ENCODE measurements around the gene DTX4. TPM values are rescaled to one million over a fixed set of nuclear protein-coding genes. Genes with fewer than 3 reads are reported as not detected.
A peak's percentile ranks its signal among the peaks of the same experiment; 100 is the strongest.
"Not testable (repeated sequence)": the region's sequence is repeated elsewhere in the genome, so short reads cannot be mapped to it uniquely, and the experiment has no call there.

The DTX4 gene
- total RNA-seq = 26.2 and 27.5 TPM in 2 replicates
- 13.6 and 15.4 TPM in 2 replicates for polyA plus RNA-seq

DNA sequence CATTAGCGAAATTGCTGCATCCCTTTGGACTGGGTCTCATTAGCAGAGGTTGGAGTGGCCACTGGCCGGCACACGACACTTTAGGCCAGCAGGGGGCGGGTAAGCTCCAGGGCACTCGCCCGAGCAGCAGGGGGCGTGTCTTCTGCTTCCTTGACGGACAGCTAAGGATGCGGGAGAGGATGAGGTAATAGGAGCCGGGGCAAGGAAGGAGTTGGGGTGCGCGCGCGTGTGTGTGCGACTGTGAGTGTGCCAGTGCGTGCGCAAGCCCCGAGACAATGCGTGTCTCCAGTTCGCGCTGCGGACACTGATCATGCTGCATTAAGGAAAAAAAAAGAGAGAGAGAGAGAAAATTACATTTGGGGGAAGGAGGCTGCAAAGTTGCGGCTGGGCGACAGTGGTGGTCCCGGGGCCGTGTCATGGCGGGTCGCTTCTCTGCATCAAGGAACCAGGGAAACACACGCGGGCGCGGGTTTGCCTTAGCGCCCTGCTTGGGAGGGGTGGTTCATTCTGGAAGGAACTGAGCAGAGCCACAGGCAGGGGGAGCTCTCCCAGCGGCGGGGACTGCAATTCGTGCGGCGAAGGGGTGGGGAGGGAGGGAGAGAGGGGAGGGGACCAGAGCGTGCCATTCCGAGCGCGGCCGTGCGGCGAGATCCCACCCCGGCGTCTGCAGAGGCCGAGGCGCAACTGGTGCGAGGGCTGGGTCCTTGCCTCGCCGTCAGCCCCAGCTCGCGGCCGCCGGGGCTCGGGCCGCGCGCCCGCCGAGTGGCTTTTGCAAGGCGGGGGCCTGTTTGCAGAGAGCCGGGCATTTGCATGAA is at the start of gene DTX4:
TSS of gene DTX4 (plus strand) at position 625 of the 815 bp plus-strand sequence. CDS start 464 bp downstream, outside the sequence.
- WGBS (ENCODE audit: low lambda C conversion rate, missing lambda C conversion rate) = under 1% methylated on average over 53 of the region's 64 CpGs
- Histone ChIP-seq H3K79me2 (peaks cover 27% of the 10 kb centered on the region), H3K4me3 (peak within 1 kb of the TSS; percentile 94), H2AFZ (peak within 1 kb of the TSS; percentile 92), H3K36me3 (replicated peaks; ENCODE audit: insufficient read depth, low read depth) (no peaks in the 10 kb centered on the region), H3K4me1 (ENCODE audit: insufficient read depth) (peaks cover 17% of the 10 kb centered on the region), H3K9me3 (ENCODE audit: low read depth) (no peaks in the 10 kb centered on the region), H4K20me1 (ENCODE audit: insufficient read depth, poor library complexity, severe bottlenecking) (no peaks in the 10 kb centered on the region), H3K9me2 (replicated peaks; ENCODE audit: insufficient read depth) (no peaks in the 10 kb centered on the region), H3K27ac (peak within 1 kb of the TSS; percentile 95), H3K4me2 (peak within 1 kb of the TSS; percentile 100), H3K27me3 (no peaks in the 10 kb centered on the region)
- peak; percentile 96 for DNase-seq (ENCODE audit: low spot score)
- TF ChIP-seq, protein P1, sequence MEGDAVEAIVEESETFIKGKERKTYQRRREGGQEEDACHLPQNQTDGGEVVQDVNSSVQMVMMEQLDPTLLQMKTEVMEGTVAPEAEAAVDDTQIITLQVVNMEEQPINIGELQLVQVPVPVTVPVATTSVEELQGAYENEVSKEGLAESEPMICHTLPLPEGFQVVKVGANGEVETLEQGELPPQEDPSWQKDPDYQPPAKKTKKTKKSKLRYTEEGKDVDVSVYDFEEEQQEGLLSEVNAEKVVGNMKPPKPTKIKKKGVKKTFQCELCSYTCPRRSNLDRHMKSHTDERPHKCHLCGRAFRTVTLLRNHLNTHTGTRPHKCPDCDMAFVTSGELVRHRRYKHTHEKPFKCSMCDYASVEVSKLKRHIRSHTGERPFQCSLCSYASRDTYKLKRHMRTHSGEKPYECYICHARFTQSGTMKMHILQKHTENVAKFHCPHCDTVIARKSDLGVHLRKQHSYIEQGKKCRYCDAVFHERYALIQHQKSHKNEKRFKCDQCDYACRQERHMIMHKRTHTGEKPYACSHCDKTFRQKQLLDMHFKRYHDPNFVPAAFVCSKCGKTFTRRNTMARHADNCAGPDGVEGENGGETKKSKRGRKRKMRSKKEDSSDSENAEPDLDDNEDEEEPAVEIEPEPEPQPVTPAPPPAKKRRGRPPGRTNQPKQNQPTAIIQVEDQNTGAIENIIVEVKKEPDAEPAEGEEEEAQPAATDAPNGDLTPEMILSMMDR (IDR thresholded peaks at IDR 0.05; ENCODE audit: poor library complexity) = peak; percentile 95
- no peak for TF ChIP-seq EZH2 (IDR thresholded peaks at IDR 0.05; ENCODE audit: borderline replicate concordance)

GRCh38 chr11:59135648-59136461 is 36.1 kb upstream of the DTX4 start:
- Histone ChIP-seq H3K9me2 (replicated peaks; ENCODE audit: insufficient read depth) (no peaks in the 10 kb centered on the region), H3K4me1 (ENCODE audit: insufficient read depth) (no peaks in the 10 kb centered on the region), H3K4me2 (peak overlapping the region; percentile 81), H3K27ac (peak overlapping the region; percentile 88), H3K27me3 (no peaks in the 10 kb centered on the region), H3K36me3 (replicated peaks; ENCODE audit: insufficient read depth, low read depth) (no peaks in the 10 kb centered on the region), H3K79me2 (no peaks in the 10 kb centered on the region), H4K20me1 (ENCODE audit: insufficient read depth, poor library complexity, severe bottlenecking) (no peaks in the 10 kb centered on the region), H3K4me3 (no peak overlapping the region), H3K9me3 (ENCODE audit: low read depth) (no peaks in the 10 kb centered on the region), H2AFZ (peak overlapping the region; percentile 85)
- TF ChIP-seq EZH2phosphoT487 (IDR thresholded peaks at IDR 0.05; ENCODE audit: low read depth, severe bottlenecking, unreplicated experiment) (no peak), EZH2 (IDR thresholded peaks at IDR 0.05; ENCODE audit: borderline replicate concordance) (no peak)
- TF ChIP-seq, protein P1 (IDR thresholded peaks at IDR 0.05; ENCODE audit: poor library complexity) = peak; percentile 99
- DNase-seq (ENCODE audit: low spot score) = peak; percentile 91
- WGBS (ENCODE audit: low lambda C conversion rate, missing lambda C conversion rate) = 17% methylated on average over 20 of the region's 20 CpGs

DNA sequence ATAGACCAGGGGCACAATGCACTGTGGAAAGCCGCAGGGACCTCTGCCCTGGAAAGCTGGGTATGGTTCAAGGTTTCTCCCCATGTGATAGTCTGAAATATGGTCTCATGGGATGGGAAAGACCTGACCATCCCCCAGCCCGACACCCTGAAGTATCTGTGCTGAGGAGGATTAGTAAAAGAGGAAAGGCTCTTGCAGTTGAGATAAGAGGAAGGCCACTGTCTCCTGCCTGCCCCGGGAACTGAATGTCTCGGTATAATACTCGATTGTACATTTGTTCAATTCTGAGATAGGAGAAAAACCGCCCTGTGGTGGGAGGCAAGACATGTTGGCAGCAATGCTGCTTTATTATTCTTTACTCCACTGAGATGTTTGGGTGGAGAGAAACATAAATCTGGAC is 35.4 kb upstream of the DTX4 start:
- Histone ChIP-seq H3K4me2 (peak overlapping the region; percentile 81), H3K27ac (peak overlapping the region; percentile 88), H2AFZ (peak overlapping the region; percentile 85)
- not testable (repeated sequence) for DNase-seq (ENCODE audit: low spot score); H3K4me1 ChIP-seq (ENCODE audit: insufficient read depth); H3K36me3 ChIP-seq (replicated peaks; ENCODE audit: insufficient read depth, low read depth); H3K4me3 ChIP-seq; H3K9me2 ChIP-seq (replicated peaks; ENCODE audit: insufficient read depth); H3K79me2 ChIP-seq; H3K9me3 ChIP-seq (ENCODE audit: low read depth); H4K20me1 ChIP-seq (ENCODE audit: insufficient read depth, poor library complexity, severe bottlenecking); H3K27me3 ChIP-seq
- WGBS (ENCODE audit: low lambda C conversion rate, missing lambda C conversion rate) = 56% methylated on average over 6 of the region's 6 CpGs

GRCh38 chr11:59137190-59137589 is 34.7 kb upstream of the DTX4 start:
- H3K36me3 ChIP-seq (replicated peaks; ENCODE audit: insufficient read depth, low read depth) = no peaks in the 10 kb centered on the region
- TF ChIP-seq EZH2phosphoT487 (IDR thresholded peaks at IDR 0.05; ENCODE audit: low read depth, severe bottlenecking, unreplicated experiment) (no peak), EZH2 (IDR thresholded peaks at IDR 0.05; ENCODE audit: borderline replicate concordance) (no peak)
- TF ChIP-seq, protein P1 (IDR thresholded peaks at IDR 0.05; ENCODE audit: poor library complexity) = no peak
- H3K4me2 ChIP-seq = peak overlapping the region; percentile 81
- peak overlapping the region; percentile 88 for H3K27ac ChIP-seq
- no peaks in the 10 kb centered on the region for H3K9me2 ChIP-seq (replicated peaks; ENCODE audit: insufficient read depth)
- no peaks in the 10 kb centered on the region for H3K27me3 ChIP-seq
- no peaks in the 10 kb centered on the region for H3K9me3 ChIP-seq (ENCODE audit: low read depth)
- no peak overlapping the region for H2AFZ ChIP-seq
- peaks cover 6% of the 10 kb centered on the region for H3K79me2 ChIP-seq
- no peak for DNase-seq (ENCODE audit: low spot score)
- no peak overlapping the region for H3K4me3 ChIP-seq
- H3K4me1 ChIP-seq (ENCODE audit: insufficient read depth) = no peaks in the 10 kb centered on the region
- WGBS (ENCODE audit: low lambda C conversion rate, missing lambda C conversion rate) = 95% methylated on average over 17 of the region's 17 CpGs
- no peaks in the 10 kb centered on the region for H4K20me1 ChIP-seq (ENCODE audit: insufficient read depth, poor library complexity, severe bottlenecking)
